CD4-positive, alpha-beta T cell treated with Interleukin-1 beta for 1 hour (primary cell): Measurements from ENCODE around the gene GCK.
A peak's percentile ranks its signal among the peaks of the same experiment; 100 is the strongest.

Source experiments
- DNase-seq, 2 donors: peaks; one replicate each; pipeline ENCODE4 v3.0.0-alpha.2; 2020 to 2022

Gene GCK

GRCh38 chr7:44114586-44115310 lies 74.5 kb downstream of the GCK start:
- no peak for DNase-seq

DNA sequence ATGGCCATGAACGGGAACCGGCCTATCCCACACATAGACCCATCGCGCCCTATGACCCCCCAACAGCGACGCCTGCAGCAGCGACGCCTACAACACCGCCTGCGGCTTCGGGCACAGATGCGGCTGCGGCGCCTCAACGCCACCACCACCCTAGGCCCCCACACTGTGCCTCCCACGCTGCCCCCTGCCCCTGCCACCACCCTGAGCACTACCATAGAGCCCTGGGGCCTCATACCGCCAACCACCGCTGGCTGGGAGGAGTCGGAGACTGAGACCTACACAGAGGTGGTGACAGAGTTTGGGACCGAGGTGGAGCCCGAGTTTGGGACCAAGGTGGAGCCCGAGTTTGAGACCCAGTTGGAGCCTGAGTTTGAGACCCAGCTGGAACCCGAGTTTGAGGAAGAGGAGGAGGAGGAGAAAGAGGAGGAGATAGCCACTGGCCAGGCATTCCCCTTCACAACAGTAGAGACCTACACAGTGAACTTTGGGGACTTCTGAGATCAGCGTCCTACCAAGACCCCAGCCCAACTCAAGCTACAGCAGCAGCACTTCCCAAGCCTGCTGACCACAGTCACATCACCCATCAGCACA lies 75.4 kb downstream of the GCK start:
- no peak for DNase-seq

DNA sequence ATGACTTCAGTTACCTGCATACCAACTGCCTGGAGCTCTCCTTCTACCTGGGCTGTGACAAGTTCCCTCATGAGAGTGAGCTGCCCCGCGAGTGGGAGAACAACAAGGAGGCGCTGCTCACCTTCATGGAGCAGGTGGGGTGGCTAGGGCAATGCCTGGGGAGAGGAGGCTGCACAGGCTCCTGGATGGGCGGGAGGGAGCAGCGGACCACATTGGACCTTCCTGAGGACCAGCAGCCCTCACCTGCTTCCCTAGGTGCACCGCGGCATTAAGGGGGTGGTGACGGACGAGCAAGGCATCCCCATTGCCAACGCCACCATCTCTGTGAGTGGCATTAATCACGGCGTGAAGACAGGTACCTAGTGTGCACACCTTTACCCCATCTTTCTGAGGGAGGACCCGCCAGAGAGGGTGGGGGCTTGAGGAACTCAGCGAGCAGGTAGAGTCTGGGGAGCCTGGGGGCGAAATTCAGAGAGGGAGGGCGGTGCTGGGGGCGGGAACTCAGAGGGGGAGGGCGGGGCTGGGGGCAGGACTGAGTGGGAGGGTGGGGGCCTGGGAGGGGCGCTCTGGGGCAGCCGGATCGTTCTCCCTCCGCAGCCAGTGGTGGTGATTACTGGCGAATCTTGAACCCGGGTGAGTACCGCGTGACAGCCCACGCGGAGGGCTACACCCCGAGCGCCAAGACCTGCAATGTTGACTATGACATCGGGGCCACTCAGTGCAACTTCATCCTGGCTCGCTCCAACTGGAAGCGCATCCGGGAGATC lies 76.1 kb downstream of the GCK start:
- no peak for DNase-seq

GRCh38 chr7:44112231-44112996 lies 76.8 kb downstream of the GCK start:
- DNase-seq: no peak

GRCh38 chr7:44111761-44112160 lies 77.5 kb downstream of the GCK start:
- DNase-seq: no peak

- DNase-seq: no peak
Observed at GRCh38 chr7:44110719-44111635, 78.3 kb downstream of the GCK start.

DNA sequence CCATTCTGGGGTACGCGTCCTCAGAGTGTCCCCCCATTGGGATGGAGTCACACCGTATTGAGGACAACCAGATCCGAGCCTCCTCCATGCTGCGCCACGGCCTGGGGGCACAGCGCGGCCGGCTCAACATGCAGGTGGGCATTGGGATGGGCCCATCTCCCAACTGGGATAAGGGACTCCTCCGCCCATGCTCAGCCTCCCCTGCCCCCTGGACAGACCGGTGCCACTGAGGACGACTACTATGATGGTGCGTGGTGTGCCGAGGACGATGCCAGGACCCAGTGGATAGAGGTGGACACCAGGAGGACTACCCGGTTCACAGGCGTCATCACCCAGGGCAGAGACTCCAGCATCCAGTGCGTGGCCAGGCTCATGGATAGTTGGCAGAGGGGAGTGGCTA lies 79.2 kb downstream of the GCK start:
- DNase-seq: no peak

- no peak for DNase-seq
Observed at GRCh38 chr7:44108768-44109750, 80.2 kb downstream of the GCK start.

DNA sequence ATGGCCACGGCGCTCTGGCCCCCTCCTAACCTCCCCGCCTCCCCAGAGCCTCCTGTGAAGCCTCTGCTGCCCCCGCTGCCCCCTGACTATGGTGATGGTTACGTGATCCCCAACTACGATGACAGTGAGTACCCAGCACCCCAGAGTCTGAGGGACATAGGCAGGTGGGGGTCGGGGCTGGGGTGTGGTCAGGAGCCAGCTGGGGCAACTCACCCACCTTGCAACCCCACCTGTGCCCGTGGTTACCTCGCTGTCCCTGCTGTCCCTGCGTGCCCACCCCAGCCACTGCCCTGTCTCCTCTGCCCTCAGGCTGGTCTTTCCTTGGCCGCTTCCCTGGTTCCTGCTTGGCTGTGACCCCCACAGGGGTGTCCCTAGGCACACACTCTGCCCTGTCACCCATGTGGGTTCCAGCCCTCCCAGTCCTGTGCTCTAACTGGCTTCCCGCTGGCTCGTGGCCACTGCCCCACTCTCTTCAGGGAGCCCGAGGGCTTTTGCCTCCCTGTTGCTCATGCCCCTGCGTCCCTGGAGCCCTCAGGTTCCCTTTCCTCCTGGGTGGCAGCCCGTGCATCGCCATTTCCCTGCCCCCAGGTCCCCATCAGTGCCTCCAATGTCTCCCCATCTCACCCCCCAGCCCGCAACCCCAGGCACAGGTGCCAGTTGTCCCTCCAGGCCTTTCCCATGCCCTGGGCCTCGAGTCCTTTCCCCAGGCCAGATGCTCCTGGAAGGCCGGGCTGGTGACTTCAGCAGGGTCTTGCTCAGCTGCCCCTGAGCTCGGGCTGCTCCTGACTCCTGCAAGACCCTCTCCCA lies 81.1 kb downstream of the GCK start:
- DNase-seq: no peak

DNA sequence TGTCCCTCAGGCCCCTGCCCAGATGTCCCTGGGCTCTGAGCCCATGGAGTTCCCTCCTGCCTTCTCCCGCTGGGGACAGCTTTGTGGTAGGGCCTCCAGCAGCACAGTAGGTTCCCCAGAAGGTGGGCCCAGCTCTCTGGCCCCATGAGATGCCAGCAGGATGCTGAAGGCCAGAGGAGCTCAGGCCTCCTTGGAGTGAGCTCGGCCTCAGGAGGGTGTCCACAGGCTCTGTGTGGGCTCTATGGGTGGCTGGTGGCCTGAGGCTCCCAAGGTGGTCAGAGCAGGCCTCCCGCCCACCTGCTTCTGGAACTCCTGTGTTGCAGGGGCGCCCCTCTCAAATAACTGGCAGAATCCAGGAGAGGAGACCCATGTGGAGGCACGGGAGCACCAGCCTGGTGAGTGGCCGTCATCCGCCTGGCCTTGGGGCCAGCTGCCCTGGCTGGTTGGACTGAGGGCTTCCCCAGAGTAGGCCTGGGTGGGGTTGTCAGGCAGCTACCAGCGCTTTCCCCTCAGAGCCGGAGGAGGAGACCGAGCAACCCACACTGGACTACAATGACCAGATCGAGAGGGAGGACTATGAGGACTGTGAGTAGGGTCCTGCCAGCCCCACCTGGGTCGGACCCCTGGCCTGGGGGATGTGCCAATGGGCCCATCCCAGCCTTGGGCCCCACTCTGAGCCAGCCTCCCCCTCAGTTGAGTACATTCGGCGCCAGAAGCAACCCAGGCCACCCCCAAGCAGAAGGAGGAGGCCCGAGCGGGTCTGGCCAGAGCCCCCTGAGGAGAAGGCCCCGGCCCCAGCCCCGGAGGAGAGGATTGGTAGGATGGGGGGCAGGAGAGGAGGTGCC lies 81.9 kb downstream of the GCK start:
- no peak for DNase-seq

GRCh38 chr7:44106311-44107065 lies 82.8 kb downstream of the GCK start:
- DNase-seq: no peak

DNA sequence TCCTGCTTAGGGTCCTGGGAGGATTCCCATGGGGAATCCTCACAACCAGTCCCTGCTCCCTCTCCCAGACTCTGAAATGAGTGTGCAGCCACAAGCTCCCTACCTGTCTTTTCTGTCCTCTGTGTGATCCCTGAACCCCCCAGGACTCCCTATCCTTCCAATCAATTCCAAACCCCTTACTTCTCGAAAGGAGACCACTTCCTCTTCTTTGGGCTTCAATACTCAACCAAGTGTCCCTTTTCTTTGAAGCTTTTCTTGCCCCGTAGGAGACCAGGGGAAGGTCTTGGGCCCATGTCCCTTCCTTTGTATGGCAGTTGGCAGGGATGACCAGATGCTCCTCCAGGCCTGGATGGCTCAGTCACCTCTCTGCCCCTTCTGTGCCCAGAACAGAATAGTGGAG lies 83.4 kb downstream of the GCK start:
- no peak for DNase-seq

- DNase-seq: no peak
Observed at GRCh38 chr7:44104860-44105771, 84.1 kb downstream of the GCK start.

GRCh38 chr7:44103923-44104859 lies 85.0 kb downstream of the GCK start, which contains the start of gene AEBP1:
TSS of gene AEBP1 (plus strand) at chr7:44104345. CDS start at chr7:44104666, 321 bp downstream.
- peak; percentile 21 to 42 for DNase-seq

- no peak for DNase-seq
Observed at GRCh38 chr7:44103566-44103922, 85.7 kb downstream of the GCK start.
